Bone marrow (tissue), 2 donors: ENCODE measurements around the gene FLNA.
"Not testable (repeated sequence)": the region's sequence is repeated elsewhere in the genome, so short reads cannot be mapped to it uniquely, and the experiment has no call there.

Source experiments
- DNase-seq, 2 donors: peaks; one replicate each; lab custom pipeline; 2025; lab: John Stamatoyannopoulos, UW

Gene FLNA

DNA sequence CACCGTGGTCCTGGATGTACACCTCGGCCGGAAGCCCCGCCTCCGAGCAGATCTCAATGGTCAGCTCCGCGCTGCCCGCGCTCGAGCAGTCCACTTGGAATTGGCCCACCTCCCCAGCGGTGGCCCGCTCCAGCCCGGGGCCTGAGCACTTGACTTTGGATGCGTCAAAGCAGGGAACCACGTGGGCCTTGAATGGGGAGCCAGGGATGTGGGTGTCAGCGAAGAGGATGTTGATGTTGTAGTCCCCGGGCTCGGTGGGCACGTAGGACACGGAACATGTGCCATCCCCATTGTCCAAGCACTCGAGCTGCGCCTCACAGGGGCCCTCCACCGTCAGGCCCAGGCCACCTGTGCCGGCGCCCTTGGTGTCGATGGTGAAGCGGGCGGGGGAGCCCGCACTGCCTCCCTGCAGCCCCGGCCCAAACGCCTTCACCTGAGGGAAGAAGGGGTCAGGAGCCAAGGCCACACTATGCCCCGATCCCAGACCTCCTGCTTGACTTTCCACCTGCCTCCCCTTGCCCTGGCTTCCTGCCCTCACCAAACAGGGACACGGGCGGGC lies 14.2 kb downstream of the FLNA start:
- DNase-seq, result no peak

DNA sequence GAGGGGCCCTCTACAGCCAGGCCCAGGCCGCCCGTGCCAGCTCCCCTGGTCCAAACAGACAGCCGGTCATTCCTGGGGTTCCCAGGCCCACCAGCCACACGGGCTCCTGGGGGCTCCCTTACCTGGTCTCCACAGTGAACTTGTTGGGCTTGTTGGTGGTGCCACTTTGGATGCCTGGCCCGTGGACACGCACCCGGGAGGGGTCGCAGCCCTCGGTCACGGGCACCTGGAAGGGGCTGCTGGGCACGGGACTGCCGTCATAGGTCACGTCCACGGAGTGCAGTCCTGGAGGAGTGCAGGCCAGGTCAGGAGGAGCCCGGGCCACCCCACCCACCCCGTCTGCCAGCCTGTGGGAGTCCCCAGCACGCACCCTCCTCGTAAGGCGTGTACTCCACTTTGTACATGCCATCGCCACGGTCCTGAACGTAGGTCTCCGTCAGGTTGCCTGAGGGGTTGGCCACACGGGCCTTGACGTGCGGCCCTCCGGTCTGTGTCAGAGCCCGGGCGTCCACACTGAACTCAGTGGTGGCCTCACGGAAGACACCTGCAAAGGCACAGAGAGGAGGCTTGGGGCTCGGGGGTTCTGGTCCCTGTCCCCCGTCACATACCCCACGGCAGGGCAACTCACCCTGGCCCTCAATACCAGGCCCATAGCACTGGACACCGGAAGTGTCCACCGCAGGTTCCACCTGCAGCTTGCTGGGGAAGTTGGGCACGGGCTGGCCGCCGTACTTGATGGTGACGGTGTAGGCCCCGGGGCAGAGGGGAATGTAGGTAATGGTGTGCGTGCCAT lies 14.9 kb downstream of the FLNA start:
- DNase-seq, result no peak

GRCh38 chrX:154358829-154359228 lies 15.6 kb downstream of the FLNA start:
- no peak for DNase-seq

- DNase-seq, result no peak
Observed at GRCh38 chrX:154358011-154358410, 16.4 kb downstream of the FLNA start.

GRCh38 chrX:154357205-154357604 lies 17.2 kb downstream of the FLNA start:
- DNase-seq, result no peak

DNA sequence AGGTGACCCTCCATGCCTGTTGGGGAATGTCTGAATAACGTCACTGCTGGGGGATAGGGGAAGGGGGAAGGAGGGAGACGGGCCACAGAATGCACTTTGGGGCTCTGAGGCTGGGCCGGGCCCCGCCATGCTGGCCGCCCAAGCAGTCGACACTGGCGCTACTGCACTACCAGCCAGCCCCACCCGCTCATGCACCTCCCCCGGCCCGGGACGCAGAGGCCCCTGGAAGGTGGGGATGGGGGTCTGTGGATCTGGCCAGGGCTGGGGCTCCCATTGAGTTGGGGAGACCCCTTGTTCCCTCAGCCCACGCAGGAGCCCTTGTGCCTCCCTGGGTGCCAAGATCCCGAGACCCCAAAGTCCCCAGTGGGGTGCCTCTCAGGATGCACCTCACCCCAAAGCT lies 17.8 kb downstream of the FLNA start:
- DNase-seq, result no peak

GRCh38 chrX:154355776-154356140 lies 18.7 kb downstream of the FLNA start:
- DNase-seq, result no peak

DNA sequence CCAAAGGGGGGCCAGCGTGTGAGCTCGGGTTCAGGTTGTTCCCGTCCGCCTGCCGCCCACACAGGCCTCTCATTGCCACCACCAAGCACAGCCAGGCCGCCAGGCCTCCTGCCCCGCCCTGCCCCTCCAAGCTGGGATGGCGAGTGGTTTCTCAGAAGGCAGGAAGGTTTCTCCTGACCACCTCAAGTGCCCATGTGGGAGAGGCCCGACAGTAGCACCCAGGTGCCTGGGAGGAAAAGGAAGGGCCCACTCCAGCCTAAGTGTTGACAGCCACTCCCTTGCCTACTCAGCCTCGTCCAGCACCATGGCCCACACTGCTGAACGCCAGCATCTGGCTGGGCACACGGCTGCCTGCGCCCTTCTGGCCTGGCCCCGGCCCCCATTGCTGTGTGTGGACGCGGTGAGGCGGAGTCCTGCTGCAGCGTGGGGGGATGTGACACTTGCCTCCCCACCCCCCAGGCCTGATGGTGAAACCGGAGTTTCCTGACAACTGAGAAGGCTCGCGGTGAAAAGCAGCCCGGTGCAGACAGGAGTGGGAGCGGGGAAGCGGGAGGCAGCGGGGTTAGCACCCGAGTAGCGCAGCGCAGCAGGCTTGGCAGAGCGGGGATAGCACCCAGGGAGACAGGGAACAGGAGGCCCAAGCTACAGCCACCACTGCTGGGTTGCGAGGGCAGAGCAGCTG lies 19.2 kb downstream of the FLNA start:
- DNase-seq, result no peak

DNA sequence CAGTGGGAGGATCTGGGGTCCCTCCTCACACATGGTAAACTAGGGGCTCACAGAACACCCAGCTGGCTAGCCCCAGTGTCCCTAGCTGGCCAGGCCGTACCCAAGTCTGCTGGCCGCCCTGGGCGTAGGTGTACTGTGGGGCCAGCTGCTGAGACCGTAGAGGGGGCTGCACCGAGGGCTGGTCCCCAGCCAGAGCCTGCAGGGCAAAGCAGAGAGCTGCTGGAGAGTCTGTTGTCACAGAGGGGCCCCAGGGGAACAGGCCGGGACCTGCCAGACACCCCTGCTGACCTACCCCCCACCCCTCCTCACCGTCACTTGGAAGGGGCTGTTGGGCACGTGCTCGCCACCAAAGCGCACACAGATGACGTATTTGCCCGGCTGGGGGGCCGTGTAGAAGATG lies 19.9 kb downstream of the FLNA start:
- DNase-seq, result no peak

DNA sequence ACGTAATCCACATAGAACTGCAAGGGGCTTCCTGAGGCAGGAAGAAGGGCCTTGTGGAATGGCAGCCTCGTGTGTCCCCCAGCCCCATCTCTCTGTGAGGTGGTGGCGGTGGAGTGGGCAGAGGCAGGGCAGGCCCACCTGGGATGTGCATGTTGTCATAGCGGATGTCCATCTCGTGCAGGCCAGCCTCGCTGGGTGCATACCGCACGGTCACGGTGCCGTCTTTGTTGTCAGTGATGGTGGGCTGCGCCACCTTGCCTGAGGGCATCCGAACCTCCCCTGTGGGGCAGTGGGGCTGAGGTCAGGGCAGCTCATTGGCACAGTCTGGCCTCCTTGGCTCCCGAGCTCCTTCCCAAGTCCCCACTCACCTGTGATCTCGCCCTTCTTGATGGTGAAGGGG lies 20.4 kb downstream of the FLNA start:
- no peak for DNase-seq

DNA sequence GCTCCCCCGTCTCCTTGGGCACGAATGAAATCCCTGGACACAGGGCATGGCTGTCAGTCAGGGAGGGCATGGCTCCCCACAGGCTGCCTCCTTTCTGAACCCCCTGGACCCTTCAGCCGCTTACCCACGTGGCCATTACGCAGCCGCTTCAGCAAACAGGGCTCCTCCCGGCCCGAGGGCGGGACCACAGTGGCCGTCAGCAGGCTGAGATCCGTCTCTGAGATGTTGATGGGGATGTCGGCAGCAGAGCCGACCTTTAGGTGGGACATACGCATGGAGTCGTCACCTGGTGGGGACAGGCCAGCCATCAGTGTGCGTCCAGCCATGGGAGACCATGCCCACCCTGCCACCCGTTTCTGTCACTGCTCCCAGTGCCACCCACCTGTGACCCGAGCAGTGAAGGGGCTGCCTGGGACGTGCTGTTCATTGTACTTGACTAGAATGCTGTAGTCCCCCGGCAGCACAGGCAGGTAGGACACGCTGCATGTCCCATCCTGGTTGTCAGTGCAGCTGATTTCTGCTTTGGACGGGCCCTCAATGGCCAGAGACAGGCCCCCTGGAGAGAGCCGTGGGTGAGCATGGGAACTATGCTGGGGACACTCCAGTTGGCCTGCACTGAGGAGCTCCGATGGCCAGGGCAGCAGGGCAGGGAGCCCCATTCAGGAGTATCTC lies 21.1 kb downstream of the FLNA start:
- DNase-seq, result no peak

DNA sequence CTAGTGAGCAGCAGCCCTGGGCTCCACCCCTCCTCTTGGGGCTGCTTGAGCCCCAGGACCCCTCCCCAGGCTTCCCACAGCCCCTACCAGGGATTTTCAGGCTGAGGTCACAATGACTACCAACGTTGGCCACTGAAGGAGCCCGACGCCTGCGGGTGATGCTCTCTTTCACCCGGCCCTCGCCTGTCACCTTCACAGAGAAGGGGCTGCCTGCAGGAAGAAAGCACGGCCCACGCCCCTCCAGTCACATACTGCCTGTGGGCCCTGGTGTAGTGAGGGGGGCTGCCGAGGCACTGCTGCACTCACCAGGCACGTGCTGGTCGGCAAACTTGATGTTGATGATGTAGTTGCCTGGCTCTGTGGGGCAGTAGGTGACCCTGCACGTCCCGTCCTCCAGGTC lies 22.0 kb downstream of the FLNA start:
- no peak for DNase-seq

DNA sequence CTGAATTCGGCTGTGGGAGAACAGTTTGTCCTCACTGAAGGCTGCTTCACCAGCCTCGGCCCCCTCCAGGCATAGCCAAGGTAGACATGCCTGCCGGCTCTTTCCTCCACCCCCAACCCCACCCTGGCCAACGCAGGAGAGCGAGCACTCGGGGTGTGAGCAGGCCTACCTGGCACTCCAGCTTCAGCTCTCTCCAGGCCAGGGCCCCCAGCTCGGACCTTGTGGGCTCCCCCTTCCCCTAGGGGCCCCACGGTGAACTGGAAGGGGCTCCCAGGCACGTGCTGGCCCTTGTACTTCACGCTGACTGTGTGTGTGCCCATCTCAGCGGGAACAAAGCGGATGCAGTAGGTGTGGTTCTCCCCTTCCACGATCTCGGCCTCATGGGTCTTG lies 22.4 kb downstream of the FLNA start:
- no peak for DNase-seq

DNA sequence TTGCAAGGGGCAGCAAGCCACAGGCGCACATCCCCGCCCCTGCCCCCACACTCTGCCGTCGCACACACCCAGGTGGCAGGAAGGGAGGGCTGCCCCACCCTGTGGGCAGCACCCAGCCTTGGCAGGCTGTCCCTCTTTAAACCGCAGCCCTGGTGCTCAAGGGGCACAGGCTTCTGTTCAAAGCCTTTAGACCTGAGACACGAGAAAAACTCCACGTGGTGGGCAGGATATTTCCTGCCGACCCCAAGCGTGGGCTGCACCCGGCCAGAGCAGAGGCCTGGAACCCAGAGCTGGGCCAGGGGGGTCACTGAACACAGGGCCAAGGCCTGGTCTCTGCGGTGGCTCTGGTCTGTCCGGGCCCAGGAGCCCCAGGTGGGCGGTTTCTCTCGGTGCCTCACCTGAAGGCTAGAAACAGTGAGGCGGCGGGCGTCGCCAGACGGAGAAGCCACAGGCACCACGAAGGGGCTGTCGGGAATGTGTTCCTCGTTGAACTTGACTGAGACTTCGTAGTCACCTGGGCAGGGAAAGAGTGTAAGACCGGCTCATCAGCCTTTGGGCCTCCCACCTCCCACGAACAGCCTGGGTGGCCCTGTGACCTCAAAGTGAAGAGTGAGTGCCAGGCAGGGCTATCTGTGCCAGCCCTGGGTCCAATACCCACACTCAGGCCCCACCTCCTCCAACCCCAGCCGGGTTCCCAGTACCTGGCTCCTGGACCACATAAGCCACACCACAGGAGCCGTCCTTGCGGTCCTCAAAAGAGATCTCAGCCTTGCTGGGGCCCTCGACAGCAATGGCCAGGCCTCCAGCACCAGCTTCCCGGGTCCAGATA lies 23.0 kb downstream of the FLNA start:
- no peak for DNase-seq

DNA sequence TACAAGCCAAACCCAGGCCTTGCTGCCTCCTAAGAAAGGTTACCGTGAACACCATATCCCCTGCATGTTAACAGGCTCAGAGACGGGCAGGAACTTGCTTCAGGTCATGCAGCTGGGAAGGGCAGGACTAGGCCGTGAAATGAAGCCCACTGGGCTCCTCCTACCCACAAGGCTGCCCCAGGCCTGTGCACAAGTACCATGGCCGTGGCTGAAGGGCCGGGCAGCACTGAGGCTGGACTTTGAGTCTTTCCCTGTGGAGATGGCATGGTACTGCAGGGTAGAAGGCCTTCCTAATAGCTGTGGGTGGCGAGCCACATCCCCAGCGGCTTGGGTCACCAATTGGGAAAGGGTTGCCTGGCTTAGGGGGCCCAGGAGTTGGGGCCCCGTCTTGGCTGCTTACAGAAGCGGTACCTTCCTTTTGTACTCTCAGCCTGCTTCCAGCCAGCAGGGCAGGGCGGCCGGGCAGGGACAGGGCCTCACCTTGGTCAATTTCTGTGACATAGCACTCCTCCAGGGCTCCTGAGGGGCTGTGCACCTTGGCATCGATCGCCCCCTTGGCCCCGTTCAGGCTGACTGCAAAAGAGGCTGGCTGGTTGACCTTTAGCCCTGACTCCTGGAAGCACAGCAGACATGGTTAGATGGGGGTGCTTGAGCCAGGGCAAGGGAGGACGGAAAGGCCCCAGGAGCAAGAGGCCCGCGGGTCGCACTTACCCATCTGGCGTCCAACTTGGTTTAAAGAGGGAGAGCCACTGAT lies 23.8 kb downstream of the FLNA start:
- no peak for DNase-seq

DNA sequence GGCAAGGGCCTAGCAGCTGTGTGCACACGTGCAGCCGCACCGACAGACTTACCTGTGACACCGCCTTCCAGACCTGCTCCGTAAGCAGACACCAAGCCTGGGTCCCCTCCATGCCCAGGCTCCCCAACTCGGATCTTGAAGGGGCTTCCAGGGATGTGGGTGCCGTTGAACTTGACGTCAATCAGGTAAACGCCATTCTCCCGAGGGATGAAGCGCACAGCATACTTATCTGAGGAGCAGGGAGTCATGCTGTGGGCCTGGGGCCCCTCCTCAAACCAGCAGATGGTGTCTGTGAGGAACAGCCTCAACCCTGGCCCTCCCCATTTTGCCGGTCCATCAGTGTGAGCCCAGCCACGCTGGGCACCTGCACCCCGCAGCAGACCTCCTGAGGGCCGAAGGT lies 24.5 kb downstream of the FLNA start:
- DNase-seq, result no peak

GRCh38 chrX:154349359-154349935 lies 25.0 kb downstream of the FLNA start:
- DNase-seq, result no peak

DNA sequence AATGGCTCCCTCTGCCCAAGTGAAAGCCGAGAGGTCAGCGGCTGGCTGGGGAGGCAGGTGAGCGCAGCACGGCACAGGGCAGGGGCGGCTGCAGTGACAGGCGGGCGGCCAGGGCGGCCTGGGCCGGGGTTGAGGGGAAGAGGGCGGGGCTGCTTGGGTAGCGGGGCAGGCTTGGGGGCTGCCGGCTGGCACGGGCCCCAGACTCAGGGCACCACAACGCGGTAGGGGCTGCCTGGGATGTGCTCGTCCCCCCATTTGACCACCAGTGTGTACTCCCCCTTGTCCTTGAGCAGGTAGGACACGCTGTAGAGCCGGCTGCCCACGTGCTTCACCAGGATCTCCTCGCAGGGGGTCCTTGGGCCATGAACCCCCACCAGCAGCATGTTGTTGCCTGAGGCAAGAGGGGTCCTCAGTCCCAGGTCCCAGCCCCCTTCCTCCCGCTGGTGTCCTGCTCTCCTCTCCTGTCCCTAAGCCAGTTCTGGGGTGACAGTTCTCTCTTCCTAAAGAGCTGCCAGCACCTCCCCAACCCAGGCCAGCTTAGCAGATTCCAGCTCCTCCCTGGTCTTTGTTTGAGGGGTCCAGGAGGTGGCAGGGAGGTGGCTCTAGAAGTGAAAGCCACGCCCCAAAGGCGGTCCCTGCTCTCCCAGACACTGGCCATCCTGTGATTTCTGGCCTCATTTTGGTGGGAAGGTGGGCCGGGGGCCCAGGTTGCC lies 25.6 kb downstream of the FLNA start:
- DNase-seq, result no peak

- DNase-seq, result no peak
Observed at GRCh38 chrX:154348114-154348531, 26.3 kb downstream of the FLNA start.

DNA sequence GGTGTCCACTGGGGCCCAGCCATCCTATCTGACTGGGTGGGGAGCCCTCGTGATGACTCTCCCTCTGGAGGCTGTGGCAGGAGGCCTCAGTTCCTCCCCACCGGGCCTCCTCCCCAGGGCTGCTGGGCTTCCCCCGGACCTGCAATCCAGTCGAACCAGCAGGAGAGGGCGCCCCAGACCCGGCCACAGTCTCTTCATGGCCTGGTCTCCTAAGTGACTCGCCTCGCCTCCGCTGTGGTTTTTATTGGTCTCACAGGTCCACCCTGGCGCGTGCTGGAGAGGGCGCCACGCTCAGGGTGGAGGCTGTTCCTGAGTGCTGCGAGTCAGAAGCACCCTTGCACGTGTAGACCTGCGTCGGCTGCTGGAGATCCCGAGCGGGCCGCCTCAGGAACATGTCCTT lies 30.8 kb downstream of the FLNA start:
- DNase-seq, result not testable (repeated sequence)
